ENCODE measurements around the gene GPR153. TPM values are rescaled to one million over a fixed set of nuclear protein-coding genes. Genes with fewer than 3 reads are reported as not detected.
A peak's percentile ranks its signal among the peaks of the same experiment; 100 is the strongest.

Gene GPR153
- polyA plus RNA-seq, 3 donors, result 5.8 to 6.8 (median 6.5) TPM

DNA sequence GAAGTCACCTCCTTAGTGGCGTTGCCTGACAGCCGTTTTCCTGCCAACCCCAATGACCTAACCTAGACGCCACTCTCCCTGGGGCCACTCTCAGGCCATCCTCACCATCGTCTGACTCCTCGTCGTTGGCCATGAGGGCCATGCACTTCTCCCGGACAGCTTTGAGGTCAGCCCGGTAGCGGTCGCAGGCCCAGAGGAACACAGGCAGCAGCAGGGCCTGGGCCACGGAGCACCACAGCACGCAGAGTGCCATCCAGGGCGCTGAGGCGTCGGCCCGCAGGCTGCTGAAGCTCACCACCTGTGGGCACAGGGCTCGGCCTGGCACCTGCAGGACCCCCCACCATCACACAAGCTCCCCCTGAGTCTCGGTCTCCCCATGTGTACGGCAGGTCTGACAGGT is 9.7 kb downstream of the GPR153 start:
- no peak for DNase-seq (ENCODE audit: low read depth in 3 of 3, low spot score in 2 of 3)

DNA sequence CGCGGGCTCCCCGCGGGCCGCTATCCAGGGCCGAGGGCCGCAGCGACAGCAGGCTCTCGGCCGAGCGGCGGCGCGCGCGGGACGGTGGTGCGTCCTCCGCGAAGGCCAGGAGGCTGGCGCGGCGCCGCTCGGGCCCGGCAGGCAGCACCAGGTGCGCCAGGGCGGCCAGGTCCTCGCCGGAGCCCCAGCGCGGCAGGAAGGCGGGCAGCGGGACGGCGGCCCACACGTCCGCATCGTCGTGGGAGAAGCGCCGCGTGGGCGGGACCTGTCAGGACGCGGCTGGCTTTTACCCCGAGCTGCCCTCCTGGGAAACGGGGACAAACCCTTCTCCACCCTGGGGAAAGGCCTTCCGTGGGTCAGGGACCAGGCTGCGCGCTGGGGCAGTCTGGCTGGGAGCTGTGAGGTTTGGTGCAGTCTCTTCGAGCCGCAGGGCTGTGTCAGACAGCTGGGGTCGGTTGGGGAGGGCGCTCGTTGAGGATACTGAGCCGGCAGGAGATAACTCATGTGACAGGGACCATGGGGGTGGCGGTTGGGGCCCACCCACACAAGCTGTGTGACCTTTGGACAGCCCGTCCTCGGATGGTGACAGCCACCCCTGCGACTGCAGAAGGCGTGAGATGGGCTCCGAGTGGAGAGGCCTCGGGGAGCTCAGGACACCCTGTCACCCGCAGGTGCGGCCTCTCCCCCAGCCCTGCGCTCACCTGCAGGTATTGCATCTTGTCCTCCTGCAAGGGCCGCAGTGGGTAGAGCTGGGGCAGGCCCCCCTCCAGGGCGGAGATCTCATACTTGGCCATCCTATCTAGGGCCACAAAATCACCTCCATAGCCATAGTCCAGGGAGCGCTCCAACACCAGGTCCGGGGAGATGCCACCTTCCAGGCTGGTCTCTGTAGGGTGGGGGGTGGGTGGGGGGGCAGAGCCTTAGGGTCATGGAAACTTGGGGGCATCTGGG is 10.9 kb downstream of the GPR153 start:
- DNase-seq (ENCODE audit: low read depth in 3 of 3, low spot score in 2 of 3), result no peak

DNA sequence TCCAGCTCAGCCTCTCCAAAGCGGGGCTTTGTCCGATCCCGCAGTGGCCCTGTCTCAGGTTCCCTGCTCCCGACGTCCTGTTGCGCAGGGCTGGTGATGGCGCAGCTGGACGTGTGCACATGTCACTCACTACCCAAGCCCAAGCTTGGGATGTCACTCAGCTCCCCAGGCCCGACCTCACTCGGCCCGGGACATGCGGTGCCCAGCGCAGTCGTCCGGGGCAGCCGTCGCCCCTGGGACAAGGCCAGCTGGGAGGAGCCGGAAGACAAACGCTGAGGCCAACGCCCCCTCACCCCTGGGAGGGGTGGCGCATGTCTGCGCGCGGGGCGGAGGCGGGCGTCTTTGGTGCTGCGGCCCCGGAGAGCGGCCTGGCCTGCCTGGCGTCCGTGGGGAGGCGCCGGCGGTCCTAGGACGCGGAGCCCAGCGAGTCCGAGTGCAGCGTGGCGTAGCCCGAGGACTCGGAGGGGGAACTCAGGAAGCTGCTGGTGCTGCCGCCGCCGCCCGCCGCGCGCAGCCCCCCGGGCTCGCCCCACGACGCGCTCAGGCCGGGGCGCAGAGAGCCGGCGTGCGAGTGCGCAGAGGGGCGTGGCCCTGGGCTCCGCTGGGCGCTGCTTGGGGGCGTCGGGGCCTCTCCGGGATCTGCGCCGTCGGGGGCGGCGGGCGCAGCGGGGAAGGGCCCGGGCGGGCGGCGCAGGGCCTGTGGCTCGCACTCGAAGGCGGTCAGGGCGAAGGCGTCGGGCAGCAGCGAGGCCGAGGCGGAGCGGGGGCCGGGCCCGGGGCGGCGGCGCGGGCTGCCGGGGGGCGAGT is 11.8 kb downstream of the GPR153 start:
- DNase-seq (ENCODE audit: low read depth in 3 of 3, low spot score in 2 of 3), result no peak

DNA sequence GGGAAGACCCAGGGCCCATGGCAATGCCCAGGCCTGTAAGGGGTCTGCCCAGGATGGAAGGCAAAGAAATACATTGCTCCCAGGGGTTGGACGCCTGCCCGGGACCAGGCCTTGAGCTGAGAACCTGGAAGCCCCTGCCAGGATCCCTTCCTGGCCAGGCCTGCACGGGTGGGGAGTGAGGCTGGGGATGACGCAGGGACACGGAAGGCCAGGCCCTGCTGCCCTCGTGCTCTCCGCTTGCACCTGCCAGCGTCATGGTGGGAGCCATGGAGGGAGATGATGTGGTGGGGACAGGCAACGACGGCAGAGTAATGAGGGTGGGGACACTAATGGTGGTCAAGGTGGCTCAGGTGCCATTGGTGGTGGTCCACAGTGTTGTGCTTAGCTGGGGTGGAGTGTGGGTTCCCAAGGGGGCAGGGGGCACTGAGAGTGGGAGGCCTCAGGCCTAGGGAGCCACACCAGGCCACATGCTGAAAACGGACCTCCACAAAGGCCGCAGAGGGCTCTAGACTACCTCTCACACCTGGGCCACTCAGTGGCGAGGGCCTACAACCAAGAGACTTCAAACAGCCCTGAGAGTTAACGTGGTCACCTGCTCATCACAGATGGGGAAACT is 12.6 kb downstream of the GPR153 start:
- no peak for DNase-seq (ENCODE audit: low read depth in 3 of 3, low spot score in 2 of 3)

DNA sequence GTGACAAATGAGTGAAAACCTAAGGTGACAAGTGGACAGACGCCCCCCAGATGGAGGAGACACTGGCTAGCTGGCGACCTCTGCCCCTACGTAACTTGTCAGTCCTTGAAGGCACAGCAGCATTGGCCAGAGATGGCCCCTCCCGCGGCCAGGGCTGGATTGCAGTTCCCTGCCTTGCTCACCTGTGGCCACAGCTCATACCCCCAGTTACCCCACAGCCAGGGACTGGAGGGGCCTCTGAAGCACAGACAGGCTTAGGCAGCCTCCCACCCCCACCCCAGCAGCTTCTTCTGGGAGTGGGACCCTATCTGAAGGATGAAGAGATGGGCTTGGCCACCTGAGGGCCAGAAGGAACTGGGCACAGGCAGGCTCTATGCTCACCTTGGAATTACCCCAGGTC is 13.2 kb downstream of the GPR153 start:
- no peak for DNase-seq (ENCODE audit: low read depth in 3 of 3, low spot score in 2 of 3)

DNA sequence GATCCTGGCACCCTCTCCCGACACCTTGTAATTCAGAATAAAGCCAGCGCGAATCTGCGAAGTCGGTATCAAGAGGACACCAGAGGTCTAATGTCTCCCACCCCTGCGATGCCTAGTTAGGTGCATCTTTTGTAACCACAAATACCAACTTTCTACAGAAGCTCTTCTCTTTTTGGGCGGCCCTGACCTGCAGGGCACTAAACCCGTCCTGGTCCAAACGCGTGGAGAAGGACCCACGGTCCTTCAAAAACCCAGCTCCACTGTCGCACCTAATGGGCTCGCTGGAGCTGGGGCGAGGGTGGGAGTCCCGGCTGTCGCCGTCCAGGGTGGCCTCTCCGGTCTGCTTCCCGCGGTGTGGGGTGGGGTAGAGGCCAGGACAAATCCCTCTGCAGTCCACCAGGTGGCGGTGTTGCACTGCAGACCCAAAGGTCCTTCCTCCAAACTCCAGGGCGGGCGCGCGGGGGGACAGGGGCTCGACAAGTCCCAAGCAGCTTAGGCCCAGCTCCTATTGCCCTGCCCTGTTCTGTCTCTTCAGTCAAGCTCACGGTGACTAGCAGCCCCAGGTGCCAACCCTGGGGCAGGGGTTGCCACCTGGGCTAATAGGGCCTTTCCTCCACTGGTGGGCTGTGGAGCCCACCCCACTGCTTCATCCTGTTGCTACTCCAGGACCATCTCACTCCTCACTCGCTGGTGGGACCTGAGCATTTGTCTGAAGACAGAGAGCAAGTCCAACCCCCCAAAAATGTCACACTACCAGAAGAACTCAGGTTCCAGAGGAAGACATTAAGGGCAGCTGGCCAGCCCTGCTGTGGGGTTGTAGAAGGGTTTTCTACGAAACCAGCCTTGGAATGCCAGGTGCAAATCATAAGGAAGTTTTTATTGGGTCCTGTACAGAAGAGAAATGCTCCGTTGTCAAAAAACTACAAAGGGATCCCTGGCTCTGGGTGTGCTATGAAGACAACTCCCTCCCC is 14.1 kb downstream of the GPR153 start:
- peak in 2 of 3 donors; percentile 66 to 69 for DNase-seq (ENCODE audit: low read depth in 3 of 3, low spot score in 2 of 3)

DNA sequence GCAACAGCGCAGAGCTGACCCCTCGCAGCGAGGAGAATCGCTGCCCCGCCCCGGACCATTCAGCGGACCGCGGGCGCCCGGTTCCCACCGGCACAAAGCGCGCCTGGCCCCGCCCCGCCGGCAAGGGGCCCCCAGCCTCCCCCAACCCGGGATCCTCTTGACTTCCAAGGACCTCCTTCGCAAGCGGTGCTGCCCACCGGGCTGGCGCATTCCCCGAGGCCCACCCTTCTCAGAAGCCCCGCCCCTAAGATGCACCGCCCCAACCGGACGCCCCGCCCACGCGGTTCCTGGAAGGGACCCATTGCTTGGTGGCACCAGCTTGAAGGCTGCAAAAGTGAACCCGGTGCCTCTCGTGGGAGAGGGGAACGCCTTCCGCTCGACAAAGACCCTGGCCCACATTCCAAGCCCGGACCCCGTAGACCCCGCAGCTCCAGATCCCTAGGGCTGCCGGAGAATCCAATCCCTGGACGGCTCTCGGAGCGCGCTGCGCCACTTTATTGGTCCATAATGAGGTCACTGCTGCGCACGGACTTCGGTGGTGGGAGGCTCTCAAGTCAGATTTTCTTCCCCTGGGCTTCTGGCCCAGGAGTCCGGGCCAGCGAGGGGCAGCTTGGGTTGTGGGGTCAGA is 14.9 kb downstream of the GPR153 start:
- DNase-seq (ENCODE audit: low read depth in 3 of 3, low spot score in 2 of 3), result no peak

DNA sequence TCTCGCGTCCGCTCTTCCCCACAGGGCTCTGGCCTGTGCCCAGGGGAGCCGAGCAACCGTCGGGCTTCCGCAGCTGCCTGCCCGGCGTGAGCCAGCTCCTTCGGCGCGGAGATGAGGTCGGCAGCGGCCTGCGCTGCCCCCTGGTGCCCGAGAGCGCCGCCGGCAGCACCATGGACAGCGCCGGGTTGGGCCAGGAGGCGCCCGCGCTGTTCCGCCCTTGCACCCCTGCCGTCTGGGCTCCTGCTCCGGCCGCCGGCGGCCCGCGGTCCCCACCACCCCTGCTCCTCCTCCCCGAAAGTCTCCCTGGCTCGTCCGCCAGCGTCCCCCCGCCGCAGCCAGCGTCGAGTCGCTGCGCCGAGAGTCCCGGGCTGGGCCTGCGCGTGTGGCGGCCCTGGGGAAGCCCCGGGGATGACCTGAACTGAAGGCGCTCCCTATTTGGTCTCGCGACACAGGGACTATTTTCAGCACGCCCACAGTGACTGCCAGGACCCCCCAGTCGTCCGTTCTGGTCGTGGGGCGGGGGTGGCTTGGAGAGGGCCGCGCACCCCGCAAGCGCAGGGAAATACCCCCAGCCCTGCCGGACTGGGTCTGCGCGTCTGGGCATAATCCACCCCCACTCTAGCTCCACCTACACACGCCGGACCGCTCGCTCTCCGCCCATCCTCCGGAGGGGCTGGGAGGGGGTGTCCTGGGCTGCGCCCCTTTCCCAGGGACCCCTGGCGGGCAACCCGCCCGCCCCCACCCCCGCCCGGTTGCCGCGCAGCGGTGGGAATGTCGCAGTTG is 15.6 kb downstream of the GPR153 start:
- peak in 1 of 3 donors; percentile 79 for DNase-seq (ENCODE audit: low read depth in 3 of 3, low spot score in 2 of 3)

DNA sequence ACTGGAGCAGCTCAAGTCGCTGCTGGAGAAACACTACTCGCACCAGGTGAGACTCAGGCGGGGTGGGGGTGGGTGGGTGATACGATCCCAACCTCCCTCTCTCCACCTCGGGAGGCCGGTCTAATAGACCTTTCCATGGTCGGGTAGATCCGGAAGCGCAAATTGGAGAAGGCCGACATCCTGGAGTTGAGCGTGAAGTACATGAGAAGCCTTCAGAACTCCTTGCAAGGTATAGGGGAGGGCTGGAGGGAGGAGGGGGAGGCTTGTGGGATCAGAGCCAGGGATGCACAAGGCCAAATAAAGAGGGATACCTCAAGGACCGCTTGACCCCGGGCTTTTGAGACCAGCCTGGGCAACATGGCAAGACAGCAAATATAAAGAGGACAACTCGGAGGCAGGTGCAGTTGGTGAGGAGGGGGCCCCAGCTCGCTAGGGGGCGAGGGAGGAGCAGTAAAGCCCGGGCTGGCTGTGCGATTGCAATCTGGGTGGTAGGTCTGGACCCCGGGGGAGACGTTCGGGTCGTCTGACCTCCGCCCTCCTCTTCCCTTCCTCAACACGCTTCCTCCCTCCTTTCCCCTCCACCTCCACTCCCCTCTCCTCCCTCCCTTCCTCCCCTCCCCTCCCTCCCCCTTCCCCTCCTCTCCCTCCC is 16.4 kb downstream of the GPR153 start:
- DNase-seq (ENCODE audit: low read depth in 3 of 3, low spot score in 2 of 3), result no peak

DNA sequence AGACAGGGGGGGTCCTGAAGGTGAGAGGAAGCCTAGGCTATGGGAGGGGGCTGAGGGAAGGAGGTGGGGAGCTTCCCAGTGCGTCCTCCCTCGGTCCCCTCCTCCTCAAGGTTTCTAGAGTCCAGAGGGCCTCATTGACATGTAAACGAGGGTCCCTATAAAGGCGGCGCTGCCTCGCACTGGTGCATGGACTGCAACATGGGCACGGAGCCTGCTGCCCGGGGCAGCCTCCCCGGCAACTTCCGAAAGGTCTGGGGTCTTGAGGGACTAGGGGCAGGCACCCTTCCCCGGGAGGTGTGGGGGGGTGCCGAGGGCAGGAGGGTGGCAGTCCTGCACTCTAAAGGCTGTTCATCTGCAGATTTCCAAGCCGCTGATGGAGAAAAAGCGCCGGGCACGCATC is 16.9 kb downstream of the GPR153 start, which contains the start of gene HES3:
TSS of gene HES3 (plus strand) at position 187 of the 400 bp plus-strand sequence. CDS start at position 374, 187 bp downstream.
- DNase-seq (ENCODE audit: low read depth in 3 of 3, low spot score in 2 of 3), result no peak

DNA sequence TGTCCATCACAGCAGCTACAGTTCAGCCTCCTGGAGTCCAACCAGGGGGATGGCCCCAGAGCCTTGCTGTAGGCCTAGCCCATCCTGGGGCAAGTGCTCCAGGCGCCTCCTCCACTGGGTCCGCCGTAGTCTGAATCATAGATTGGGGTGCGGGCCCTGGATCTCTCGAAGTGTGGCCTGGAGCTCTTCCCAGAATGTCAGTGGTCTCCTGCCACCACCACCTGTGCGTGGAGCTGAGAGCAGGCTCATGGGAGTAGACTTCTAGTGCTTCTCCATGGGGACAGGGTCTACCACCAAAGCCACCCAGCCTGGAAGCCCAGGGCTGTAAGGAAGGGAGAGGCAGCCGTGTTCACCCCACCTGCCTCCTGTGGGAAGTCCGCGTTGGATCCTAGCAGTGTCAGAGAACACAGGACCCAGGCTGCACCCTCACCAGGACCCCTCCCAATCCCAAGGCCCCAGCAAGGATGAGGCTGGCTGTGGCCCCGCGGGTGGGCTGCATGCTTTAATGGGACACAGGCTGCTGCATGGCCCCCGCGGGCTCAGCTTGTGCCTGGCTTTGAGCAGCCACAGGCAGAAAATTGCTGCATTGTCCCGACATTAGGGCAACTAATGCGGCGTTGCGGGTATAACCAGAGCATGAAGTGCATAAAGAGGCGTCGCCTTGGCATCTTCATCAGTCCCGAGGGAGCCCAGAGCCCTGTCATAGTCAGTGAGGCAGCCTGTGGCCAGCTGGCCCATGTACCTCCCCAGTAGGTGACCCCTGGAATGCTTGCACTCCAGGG is 17.7 kb downstream of the GPR153 start:
- DNase-seq (ENCODE audit: low read depth in 3 of 3, low spot score in 2 of 3), result no peak

DNA sequence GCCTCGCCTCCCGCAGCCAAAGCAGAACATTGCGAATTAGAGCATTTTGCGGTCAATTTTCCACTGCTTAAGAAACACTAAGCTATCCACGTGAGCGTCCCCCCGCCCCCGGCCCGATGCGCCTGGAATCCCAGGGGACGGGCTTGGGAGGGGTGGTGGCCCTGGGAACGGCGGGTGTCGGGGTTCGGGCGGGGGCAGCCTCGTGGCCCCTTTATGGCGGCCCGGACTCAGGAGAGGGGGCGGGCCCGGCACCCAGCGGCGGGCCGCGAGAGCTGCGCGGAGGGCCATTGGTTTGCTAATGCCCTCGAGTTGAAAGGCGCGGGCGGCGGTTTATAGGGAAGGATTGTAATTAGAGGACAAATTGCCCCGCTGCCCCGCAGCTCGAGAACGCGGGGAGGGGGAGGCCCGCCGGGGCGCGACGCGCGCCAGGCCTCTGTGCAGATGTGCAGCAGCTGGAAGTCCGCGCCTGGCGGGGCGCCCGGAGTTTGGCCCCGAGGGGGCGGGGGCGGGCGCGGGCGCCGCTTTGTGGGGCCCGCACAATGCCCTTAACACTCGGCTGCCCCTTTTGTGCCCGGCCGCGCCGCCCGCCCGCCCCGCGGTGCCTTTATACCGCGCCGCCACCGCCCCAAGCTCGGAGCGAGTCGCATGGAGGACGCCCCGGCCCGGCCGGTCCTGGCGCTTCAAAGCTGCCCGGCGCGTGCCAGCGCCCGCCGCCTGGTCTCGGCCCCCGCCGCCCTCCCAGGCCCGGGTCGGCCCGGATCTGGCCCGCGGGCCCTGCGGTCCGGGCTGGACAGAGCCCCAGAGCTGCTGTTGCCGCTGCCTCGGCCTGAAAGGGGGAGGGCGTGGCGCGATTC is 18.8 kb downstream of the GPR153 start:
- DNase-seq (ENCODE audit: low read depth in 3 of 3, low spot score in 2 of 3), result no peak

DNA sequence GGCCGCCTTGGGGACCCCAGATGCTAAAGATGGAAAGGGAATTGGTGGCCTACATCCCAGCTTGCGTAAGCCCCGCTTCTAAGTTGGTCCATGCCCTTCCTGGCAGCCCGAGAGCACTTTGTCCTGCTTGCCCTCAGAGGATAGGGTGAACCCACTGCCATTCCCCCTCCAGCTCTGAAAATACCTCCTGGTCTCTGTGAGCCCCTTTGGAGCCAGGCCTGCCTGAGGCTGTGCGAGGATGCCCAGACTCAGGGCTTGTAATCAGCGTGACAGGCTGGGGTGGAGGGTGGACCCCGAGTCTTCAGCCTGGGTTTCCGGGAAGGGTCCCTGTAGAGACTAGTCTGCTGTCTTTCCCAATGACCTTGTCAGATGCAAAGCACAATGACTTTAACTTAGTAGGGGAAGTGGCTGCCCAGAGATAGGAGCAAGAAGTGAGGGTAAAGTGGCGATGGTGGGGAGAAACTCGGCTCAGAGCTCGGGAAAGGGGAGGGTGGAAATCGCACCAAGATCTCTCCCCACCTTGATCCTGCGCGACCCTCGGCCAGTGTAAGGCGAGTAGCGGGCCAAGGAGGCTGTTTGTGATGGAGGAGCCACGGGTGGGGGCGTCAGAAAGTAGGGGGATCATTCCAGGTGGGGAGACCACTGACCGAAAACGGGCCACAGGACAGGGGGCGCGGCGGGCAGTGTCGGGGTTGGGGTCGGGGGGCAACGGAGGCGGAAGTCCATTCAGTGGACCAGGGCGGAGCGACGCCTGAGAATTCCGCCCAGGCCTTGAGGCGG is 19.6 kb downstream of the GPR153 start:
- no peak for DNase-seq (ENCODE audit: low read depth in 3 of 3, low spot score in 2 of 3)

DNA sequence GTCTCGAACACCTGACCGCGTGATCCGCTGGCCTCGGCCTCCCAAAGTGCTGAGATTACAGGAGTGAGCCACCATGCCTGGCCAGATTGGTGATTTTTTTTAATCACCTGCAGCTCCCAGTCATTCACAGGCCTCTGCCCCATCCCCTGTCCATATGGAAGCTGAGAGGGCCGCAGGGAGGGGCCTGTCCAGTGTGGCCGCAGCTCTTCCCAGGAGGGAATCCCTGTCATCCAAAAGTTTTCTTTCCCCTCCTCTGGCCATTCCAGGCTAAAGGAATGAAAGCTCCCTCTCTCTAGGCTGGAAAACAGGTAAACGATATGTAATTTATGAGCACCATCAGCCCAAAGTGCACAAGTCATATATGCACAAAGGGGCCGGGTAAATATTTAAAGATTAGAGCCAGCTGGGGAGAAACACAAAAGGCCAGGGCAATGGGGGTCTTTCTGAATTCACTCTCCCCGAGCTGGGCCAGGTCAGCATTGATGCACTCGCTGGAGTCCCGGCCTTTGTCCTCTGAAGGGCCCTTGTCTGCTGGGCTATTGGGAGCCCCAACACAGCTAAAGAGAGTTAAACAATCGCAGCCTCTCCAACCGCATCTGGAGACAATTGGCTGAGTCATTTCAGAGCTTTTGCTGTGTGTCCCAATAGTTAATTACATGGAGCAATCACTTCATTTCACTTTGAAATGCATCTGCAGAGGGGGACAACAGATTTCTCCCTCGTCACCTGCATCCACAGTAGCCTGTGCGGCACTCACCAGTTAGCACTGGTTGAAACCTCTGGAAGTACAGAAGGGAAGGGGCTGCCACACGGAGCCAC is 20.7 kb downstream of the GPR153 start:
- DNase-seq (ENCODE audit: low read depth in 3 of 3, low spot score in 2 of 3), result no peak

DNA sequence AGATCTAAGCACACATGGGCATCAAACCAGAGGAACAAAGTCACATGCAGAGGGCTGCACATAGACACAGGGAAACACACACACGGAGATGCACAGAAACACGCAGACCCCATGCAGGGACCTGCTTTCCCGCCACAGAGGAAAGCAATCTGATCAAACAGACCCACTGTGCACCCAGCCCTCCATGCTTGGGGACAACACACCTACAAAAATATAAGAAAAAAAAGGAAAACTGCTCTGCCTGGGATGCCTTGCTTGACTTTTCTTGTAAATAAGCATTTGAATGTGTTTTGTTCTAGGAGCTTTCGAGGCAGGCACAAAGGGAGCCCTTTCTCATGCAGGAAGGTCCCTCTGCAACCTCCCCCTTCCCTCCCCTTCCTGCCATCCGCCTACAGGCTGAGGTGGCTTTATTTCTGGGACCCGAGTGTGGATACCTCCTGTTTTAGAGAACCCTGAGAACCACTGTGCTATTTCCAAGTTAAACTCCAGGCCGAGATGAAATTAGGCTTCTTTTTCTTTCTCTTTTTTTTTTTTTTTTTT is 21.6 kb downstream of the GPR153 start:
- DNase-seq (ENCODE audit: low read depth in 3 of 3, low spot score in 2 of 3), result no peak
